AG04450 (cell line): ENCODE data around the gene HOXA5. TPM values are rescaled to one million over a fixed set of nuclear protein-coding genes. Genes with fewer than 3 reads are reported as not detected.

Experiments used
- CTCF ChIA-PET: fragments of 300-600, 350-600 bp; formaldehyde crosslinking; extraction: SDS; loops from one replicate; lab custom pipeline; 2022; ENCODE audit warnings: antibody characterized with exemption, inconsistent platforms; lab: Charles Lee
- POLR2A ChIA-PET: fragments of 350-600 bp; formaldehyde crosslinking; extraction: SDS; loops from one replicate; lab custom pipeline; 2021; ENCODE audit warnings: antibody characterized with exemption, inconsistent platforms; lab: Yijun Ruan, JAX
- DNase-seq: peaks from one replicate; pipeline ENCODE4 v3.0.0-alpha.2; 2011; ENCODE audit warnings: low read depth, low spot score
- H3K27ac ChIP-seq: one replicate; pipeline ENCODE4 v1.5.1; 2012; ENCODE audit warnings: low read depth, low read length, control low read depth
- H3K27me3 ChIP-seq: one replicate; pipeline ENCODE4 v1.6.0; 2012; ENCODE audit warnings: low read length; ENCODE audit not compliant: control insufficient read depth, insufficient read depth
- H3K4me3 ChIP-seq: 2 replicates; pipeline ENCODE4 v1.5.1; 2011; ENCODE audit warnings: mild to moderate bottlenecking, low read depth, low read length, control low read depth
- H3K9me3 ChIP-seq: 2 replicates; pipeline ENCODE4 v1.5.1; 2012; ENCODE audit warnings: low read length; ENCODE audit not compliant: control insufficient read depth, insufficient read depth
- polyA plus RNA-seq: library from polyadenylated mRNA; depleted of rRNA; stranded (reverse); fragments of >200 nt; gene quantifications from 2 replicates; pipeline ENCODE4 v1.2.3, GENCODE V29; 2011
- TF ChIP-seq, protein P1 (sequence below): IDR thresholded peaks from 2 replicates; pipeline ENCODE4 v1.5.1; 2011; ENCODE audit warnings: low read depth, low read length, control low read depth, inconsistent platforms

Gene HOXA5
- polyA plus RNA-seq, 1 experiment: 51.0 TPM

DNA sequence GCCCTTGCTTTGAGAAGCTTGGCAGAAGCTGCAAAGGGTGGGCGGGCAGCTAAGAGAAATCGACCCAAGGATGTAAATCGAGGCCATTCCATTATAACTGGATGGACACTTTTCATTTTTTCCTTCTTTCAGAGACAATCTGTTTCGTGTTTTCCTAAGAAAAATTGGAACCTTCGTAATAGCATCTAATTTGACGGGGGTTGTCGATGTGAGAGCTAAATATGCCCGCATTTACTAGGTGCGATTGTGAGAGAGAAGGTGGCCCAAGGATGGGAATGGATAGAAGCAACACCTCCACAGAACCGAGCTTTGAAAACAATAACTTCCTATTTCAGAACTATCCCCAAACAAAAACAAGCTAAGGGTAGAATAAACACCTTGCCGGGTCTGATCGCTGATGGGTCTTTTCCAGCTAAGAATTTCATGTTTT, 12.1 kb downstream of the HOXA5 start:
- no peaks in the 10 kb centered on the region for H3K27me3 ChIP-seq
- ChIA-PET CTCF (interaction anchor here (0.9 to 3.4 kb wide), 8 partner anchors 10 to 464 kb away, joined by 3 to 18 read pairs (median 4); partner anchors contain the start of gene HOXA5), POLR2A (interaction anchor here (0.8 to 1.8 kb wide), 7 partner anchors 10 to 1435 kb away, joined by 3 to 9 read pairs (median 4); partner anchors contain the start of gene HOXA5)
- no peaks in the 10 kb centered on the region for H3K9me3 ChIP-seq
- DNase-seq: no peak
- no peak overlapping the region for H3K27ac ChIP-seq
- TF ChIP-seq, protein P1, sequence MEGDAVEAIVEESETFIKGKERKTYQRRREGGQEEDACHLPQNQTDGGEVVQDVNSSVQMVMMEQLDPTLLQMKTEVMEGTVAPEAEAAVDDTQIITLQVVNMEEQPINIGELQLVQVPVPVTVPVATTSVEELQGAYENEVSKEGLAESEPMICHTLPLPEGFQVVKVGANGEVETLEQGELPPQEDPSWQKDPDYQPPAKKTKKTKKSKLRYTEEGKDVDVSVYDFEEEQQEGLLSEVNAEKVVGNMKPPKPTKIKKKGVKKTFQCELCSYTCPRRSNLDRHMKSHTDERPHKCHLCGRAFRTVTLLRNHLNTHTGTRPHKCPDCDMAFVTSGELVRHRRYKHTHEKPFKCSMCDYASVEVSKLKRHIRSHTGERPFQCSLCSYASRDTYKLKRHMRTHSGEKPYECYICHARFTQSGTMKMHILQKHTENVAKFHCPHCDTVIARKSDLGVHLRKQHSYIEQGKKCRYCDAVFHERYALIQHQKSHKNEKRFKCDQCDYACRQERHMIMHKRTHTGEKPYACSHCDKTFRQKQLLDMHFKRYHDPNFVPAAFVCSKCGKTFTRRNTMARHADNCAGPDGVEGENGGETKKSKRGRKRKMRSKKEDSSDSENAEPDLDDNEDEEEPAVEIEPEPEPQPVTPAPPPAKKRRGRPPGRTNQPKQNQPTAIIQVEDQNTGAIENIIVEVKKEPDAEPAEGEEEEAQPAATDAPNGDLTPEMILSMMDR: no peak
- H3K4me3 ChIP-seq: peak overlapping the region; percentile 68

DNA sequence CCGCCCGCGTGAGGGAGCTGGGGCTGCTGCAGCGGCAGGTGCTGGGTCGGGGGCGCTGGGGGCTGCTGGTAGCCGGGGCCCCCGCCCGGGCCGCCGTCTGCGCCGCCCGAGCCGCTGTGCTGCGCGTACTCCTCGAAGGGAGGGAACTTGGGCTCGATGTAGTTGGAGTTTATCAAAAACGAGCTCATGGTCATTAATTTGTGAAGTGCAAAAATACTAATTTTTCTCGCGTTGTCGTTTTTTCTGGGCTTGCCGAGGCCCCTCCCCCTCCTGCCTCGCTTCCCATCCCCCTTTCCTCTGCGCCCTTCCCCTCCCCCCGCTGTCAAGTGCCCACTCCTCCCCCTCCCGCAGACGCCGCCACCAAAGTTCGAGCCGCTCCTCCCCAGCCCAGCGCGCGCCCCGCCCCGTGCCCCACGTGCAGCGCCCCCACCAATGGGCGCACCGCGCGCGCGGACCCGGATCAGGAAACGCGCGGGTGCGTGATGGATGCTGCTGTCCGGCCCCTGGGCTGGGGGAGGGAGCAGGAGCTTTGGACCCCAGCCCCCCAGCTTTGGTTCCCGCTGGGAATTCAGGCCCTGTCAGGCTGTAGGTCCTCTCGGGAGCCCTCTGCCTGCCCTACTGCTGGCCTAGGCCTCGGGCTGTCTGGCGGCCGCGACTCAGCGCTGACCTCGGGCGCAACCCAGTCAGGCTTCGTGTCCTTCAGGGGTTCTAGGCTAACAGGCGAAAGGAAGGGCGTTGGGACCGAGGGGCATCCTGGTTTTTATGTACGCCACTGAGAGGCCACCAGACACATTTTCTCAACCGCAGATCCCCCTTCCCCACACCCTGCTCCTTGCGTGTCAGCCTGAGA, 12.7 kb downstream of the HOXA5 start, which contains the start of gene HOXA4:
Gene HOXA4, minus strand, starts transcription at position 218 of the 850 bp plus-strand sequence. Its CDS starts 24 bp downstream, at position 194.
- no peaks in the 10 kb centered on the region for H3K9me3 ChIP-seq
- POLR2A ChIA-PET: interaction anchor here (0.8 to 1.8 kb wide), 7 partner anchors 10 to 1436 kb away, joined by 3 to 9 read pairs (median 4); partner anchors contain the start of gene HOXA5
- no peaks in the 10 kb centered on the region for H3K27me3 ChIP-seq
- peak within 1 kb of the TSS; percentile 33 for H3K27ac ChIP-seq
- CTCF ChIA-PET: interaction anchor here (1.0 to 3.4 kb wide), 9 partner anchors 10 to 463 kb away, joined by 3 to 18 read pairs (median 4); partner anchors contain the start of gene HOXA5
- peak within 1 kb of the TSS; percentile 68 for H3K4me3 ChIP-seq
- no peak for DNase-seq
- TF ChIP-seq, protein P1: no peak

DNA sequence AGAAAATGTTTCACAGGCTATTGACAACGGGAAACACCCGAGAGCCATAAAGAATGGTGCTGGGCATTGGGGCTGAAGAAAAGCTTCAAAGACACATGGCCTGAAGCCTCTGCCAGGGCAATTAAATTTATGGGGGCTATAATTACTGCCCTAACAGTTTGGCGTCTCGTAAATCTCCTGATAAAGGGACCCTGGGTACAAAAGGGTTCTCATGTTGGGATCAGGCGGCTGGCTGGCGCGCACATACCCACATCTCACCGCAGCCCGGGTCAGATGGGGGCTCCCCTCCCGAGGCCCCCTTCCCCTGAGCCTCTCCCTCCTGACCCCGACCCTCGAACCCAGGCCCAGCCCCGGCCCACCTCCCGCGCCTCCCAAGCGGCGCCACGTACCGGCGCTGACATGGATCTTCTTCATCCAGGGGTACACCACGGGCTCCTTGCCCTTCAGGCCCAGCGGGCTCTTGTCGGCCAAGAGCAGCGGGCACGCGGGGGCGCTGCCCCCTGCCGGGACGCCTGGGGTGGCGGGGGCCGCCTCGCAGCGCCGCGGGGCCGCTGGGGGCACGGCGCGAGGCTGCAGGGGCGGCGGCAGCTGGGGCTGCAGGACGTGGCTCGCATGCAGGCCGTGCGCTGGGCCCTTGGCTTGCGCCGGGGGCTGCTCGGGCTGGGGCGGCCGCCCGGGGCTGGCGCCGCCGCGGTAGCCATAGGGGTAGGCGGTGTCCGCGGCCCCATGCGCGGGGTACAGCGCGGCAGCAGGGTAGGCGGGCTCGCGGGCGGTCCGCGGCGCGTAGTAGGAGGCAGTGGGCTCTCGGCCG, 13.5 kb downstream of the HOXA5 start:
- Histone ChIP-seq H3K9me3 (no peaks in the 10 kb centered on the region), H3K4me3 (peak overlapping the region; percentile 59), H3K27ac (no peak overlapping the region), H3K27me3 (no peaks in the 10 kb centered on the region)
- DNase-seq: no peak
- CTCF ChIA-PET: interaction anchor here (1.1 to 3.4 kb wide), 6 partner anchors 9 to 276 kb away, joined by 4 to 18 read pairs (median 6); partner anchors contain the start of gene HOXA5
- POLR2A ChIA-PET: interaction anchor here (1.1 to 1.7 kb wide), 3 partner anchors 10 to 16 kb away, joined by 3 to 6 read pairs (median 5); no protein-coding TSS in a partner anchor
- TF ChIP-seq, protein P1: no peak

- H3K9me3 ChIP-seq: no peaks in the 10 kb centered on the region
- peak overlapping the region; percentile 59 for H3K4me3 ChIP-seq
- no peak for DNase-seq
- CTCF ChIA-PET: interaction anchor here (0.5 to 3.4 kb wide), 7 partner anchors 14 to 1512 kb away, joined by 3 to 18 read pairs (median 3); partner anchors contain the start of gene HOXA5
- H3K27ac ChIP-seq: no peak overlapping the region
- TF ChIP-seq, protein P1: no peak
- POLR2A ChIA-PET: interaction anchor here (0.9 to 1.8 kb wide), 5 partner anchors 14 to 31 kb away, joined by 4 to 7 read pairs (median 5); partner anchors contain the start of gene HOXA5
- H3K27me3 ChIP-seq: no peaks in the 10 kb centered on the region
Measured at GRCh38 chr7:27128776-27129728, 14.4 kb downstream of the HOXA5 start.
